Liver (tissue), 9 donors: Measurements from ENCODE around the gene PNLIPRP2. TPM values are rescaled to one million over a fixed set of nuclear protein-coding genes. Genes with fewer than 3 reads are reported as not detected.

Experiments used
- DNase-seq: peaks from one replicate; pipeline ENCODE4 v3.0.0-alpha.2; 2017; ENCODE audit warnings: low spot score
- H3K27ac ChIP-seq, 2 donors: one replicate each; pipeline ENCODE4 v1.7.0; 2013; ENCODE audit warnings: inconsistent platforms in 2 of 2, low read length in 2 of 2, control low read depth in 1 of 2, low read depth in 1 of 2, mild to moderate bottlenecking in 1 of 2
- H3K27me3 ChIP-seq, 4 donors: one replicate each; pipeline versions ENCODE4 v1.6.1 to v1.7.0; 2013; ENCODE audit warnings: low read length in 3 of 4, inconsistent platforms in 1 of 4, mild to moderate bottlenecking in 1 of 4, moderate library complexity in 1 of 4; ENCODE audit not compliant: control insufficient read depth in 4 of 4, insufficient read depth in 4 of 4
- H3K36me3 ChIP-seq, 4 donors: one replicate each; pipeline versions ENCODE4 v1.6.1 to v1.7.0; 2013; ENCODE audit warnings: low read length in 3 of 4, mild to moderate bottlenecking in 3 of 4, low read depth in 1 of 4, moderate library complexity in 1 of 4; ENCODE audit not compliant: control insufficient read depth in 4 of 4, insufficient read depth in 3 of 4
- H3K4me1 ChIP-seq, 4 donors: one replicate each; pipeline versions ENCODE4 v1.6.1 to v1.7.0; 2013; ENCODE audit warnings: low read length in 3 of 4, mild to moderate bottlenecking in 3 of 4, moderate library complexity in 1 of 4; ENCODE audit not compliant: control insufficient read depth in 4 of 4, insufficient read depth in 4 of 4
- H3K4me3 ChIP-seq, 3 donors: one replicate each; pipeline versions ENCODE4 v1.6.1 to v1.7.0; 2013; ENCODE audit warnings: low read length in 3 of 3, control low read depth in 1 of 3, low read depth in 1 of 3, mild to moderate bottlenecking in 1 of 3
- H3K9ac ChIP-seq, 2 donors: one replicate each; pipeline ENCODE4 v1.7.0; 2013; ENCODE audit warnings: low read length in 2 of 2, mild to moderate bottlenecking in 2 of 2, moderate library complexity in 2 of 2, control low read depth in 1 of 2, low read depth in 1 of 2
- H3K9me3 ChIP-seq, 4 donors: one replicate each; pipeline versions ENCODE4 v1.6.1 to v1.7.0; 2013; ENCODE audit warnings: low read length in 3 of 4; ENCODE audit not compliant: control insufficient read depth in 4 of 4
- ATF3 ChIP-seq: IDR thresholded peaks from 2 replicates; pipeline ENCODE4 v1.6.1; 2016; ENCODE audit warnings: antibody characterized with exemption
- CTCF ChIP-seq: fragments of 150-350 bp; IDR thresholded peaks from 2 replicates; pipeline ENCODE4 v1.5.1; 2017; ENCODE audit warnings: improper control_type of control experiment, low read depth, low read length; ENCODE audit not compliant: missing input control
- EGR1 ChIP-seq, 2 donors: IDR thresholded peaks; 2 replicates each; pipeline ENCODE4 v1.6.1; 2016 to 2018; ENCODE audit warnings: antibody characterized with exemption in 2 of 2, low read depth in 2 of 2
- FOXA2 ChIP-seq: IDR thresholded peaks from 2 replicates; pipeline ENCODE4 v1.6.1; 2016; ENCODE audit warnings: antibody characterized with exemption
- GABPA ChIP-seq, 2 donors: IDR thresholded peaks in 1 of 2; conservative IDR thresholded peaks in 1 of 2; 2 replicates each; pipeline ENCODE4 v1.6.1; 2016; ENCODE audit warnings: antibody characterized with exemption in 2 of 2, mild to moderate bottlenecking in 1 of 2, moderate library complexity in 1 of 2
- HNF4A ChIP-seq, 2 donors: conservative IDR thresholded peaks; 2 replicates each; pipeline ENCODE4 v1.6.1; 2016; ENCODE audit warnings: antibody characterized with exemption in 2 of 2, mild to moderate bottlenecking in 2 of 2
- JUND ChIP-seq, 2 donors: IDR thresholded peaks; 2 replicates each; pipeline ENCODE4 v1.6.1; 2016; ENCODE audit warnings: antibody characterized with exemption in 2 of 2
- NR2F2 ChIP-seq: IDR thresholded peaks from 2 replicates; pipeline ENCODE4 v1.6.1; 2016; ENCODE audit warnings: antibody characterized with exemption
- REST ChIP-seq: IDR thresholded peaks from 2 replicates; pipeline ENCODE4 v1.6.1; 2016; ENCODE audit warnings: antibody characterized with exemption, mild to moderate bottlenecking
- SP1 ChIP-seq: IDR thresholded peaks from 2 replicates; pipeline ENCODE4 v1.6.1; 2018; ENCODE audit warnings: antibody characterized with exemption, mild to moderate bottlenecking
- TAF1 ChIP-seq: conservative IDR thresholded peaks from 2 replicates; pipeline ENCODE4 v1.6.1; 2016; ENCODE audit warnings: antibody characterized with exemption, mild to moderate bottlenecking
- YY1 ChIP-seq: IDR thresholded peaks from 2 replicates; pipeline ENCODE4 v1.6.1; 2016; ENCODE audit warnings: antibody characterized with exemption, mild to moderate bottlenecking
- ZBTB33 ChIP-seq: IDR thresholded peaks from 2 replicates; pipeline ENCODE4 v1.6.1; 2016; ENCODE audit warnings: antibody characterized with exemption
- WGBS: extraction: QIAGEN DNeasy Blood & Tissue Kit; methylation state at CpG from one replicate; pipeline ENCODE4 v1.1.7; 2013; 5-methylcytosine and 5-hydroxymethylcytosine counted together
- polyA plus RNA-seq, 2 donors: library from polyadenylated mRNA; stranded (reverse) in 1 of 2; unstranded in 1 of 2; fragments of 200-250 nt in 1 of 2; fragments of >200 nt in 1 of 2; fragmentation: Nextera tagmentation in 1 of 2; extraction: Ambion mirVana in 1 of 2; gene quantifications; one replicate each; pipeline versions ENCODE4 v1.2.1 to v1.2.3, GENCODE V29; 2013 to 2015
- total RNA-seq, 2 donors: library from RNA; depleted of rRNA; stranded (reverse); fragments of >200 nt; gene quantifications; one replicate each; pipeline ENCODE4 v1.2.3, GENCODE V29; 2014
- donor health status: healthy.
- donor health status: healthy.
- donor health status: healthy.
- donor health status: healthy.
- donor health status: healthy.

Gene PNLIPRP2
- total and polyA plus RNA-seq, 4 donors: not detected

- Histone ChIP-seq H3K9ac (no peak overlapping the region), H3K27ac (no peak overlapping the region), H3K4me1 (no peaks in the 10 kb centered on the region), H3K9me3 (no peaks in the 10 kb centered on the region), H3K27me3 (peaks cover 0 to 11% (median 0%) of the 10 kb centered on the region in 4 donors), H3K36me3 (no peaks in the 10 kb centered on the region), H3K4me3 (no peak overlapping the region)
- WGBS: 43% methylated on average over 5 of the region's 5 CpGs
- TF ChIP-seq YY1 (no peak), JUND (IDR thresholded peaks at IDR 0.05) (no peak), CTCF (no peak), SP1 (no peak), NR2F2 (no peak), HNF4A (conservative IDR thresholded peaks at IDR 0.05) (no peak)
- DNase-seq: no peak
Observed at GRCh38 chr10:116660860-116661259, 40.1 kb downstream of the PNLIPRP2 start.

- H3K36me3 ChIP-seq: no peaks in the 10 kb centered on the region
- TF ChIP-seq ZBTB33: no peak
- no peak for TF ChIP-seq HNF4A (conservative IDR thresholded peaks at IDR 0.05)
- TF ChIP-seq EGR1 (IDR thresholded peaks at IDR 0.05; ENCODE audit: low read depth in 2 of 2): no peak
- TF ChIP-seq JUND (IDR thresholded peaks at IDR 0.05): no peak
- no peak for TF ChIP-seq FOXA2
- H3K9me3 ChIP-seq: no peaks in the 10 kb centered on the region
- peaks cover 0 to 9% (median 0%) of the 10 kb centered on the region in 4 donors for H3K27me3 ChIP-seq
- H3K4me3 ChIP-seq: no peak overlapping the region
- 92% methylated on average over 7 of the region's 7 CpGs for WGBS
- no peak overlapping the region for H3K27ac ChIP-seq
- DNase-seq: no peak
- no peak overlapping the region for H3K9ac ChIP-seq
- H3K4me1 ChIP-seq: no peaks in the 10 kb centered on the region
Observed at GRCh38 chr10:116663342-116663741, 42.6 kb downstream of the PNLIPRP2 start.

- H3K9me3 ChIP-seq: no peaks in the 10 kb centered on the region
- 86% methylated on average over 5 of the region's 5 CpGs for WGBS
- H3K27me3 ChIP-seq: peaks cover 0 to 5% (median 0%) of the 10 kb centered on the region in 4 donors
- H3K4me1 ChIP-seq: no peaks in the 10 kb centered on the region
- H3K27ac ChIP-seq: no peak overlapping the region
- no peak overlapping the region for H3K4me3 ChIP-seq
- H3K9ac ChIP-seq: no peak overlapping the region
- TF ChIP-seq FOXA2 (no peak), JUND (IDR thresholded peaks at IDR 0.05) (no peak), EGR1 (IDR thresholded peaks at IDR 0.05; ENCODE audit: low read depth in 2 of 2) (no peak)
- DNase-seq: no peak
- no peaks in the 10 kb centered on the region for H3K36me3 ChIP-seq
Observed at GRCh38 chr10:116664631-116665030, 43.9 kb downstream of the PNLIPRP2 start.

- WGBS: 84% methylated on average over 13 of the region's 13 CpGs
- no peak for DNase-seq
- Histone ChIP-seq H3K27me3 (peaks cover 0 to 5% (median 1%) of the 10 kb centered on the region in 4 donors), H3K27ac (no peak overlapping the region), H3K9me3 (no peaks in the 10 kb centered on the region), H3K9ac (no peak overlapping the region), H3K36me3 (no peaks in the 10 kb centered on the region), H3K4me1 (no peaks in the 10 kb centered on the region), H3K4me3 (no peak overlapping the region)
- TF ChIP-seq REST (no peak), TAF1 (no peak), ATF3 (no peak), GABPA (IDR thresholded peaks at IDR 0.05 in 1 of 2, conservative IDR thresholded peaks at IDR 0.05 in 1 of 2) (no peak), YY1 (no peak), EGR1 (IDR thresholded peaks at IDR 0.05; ENCODE audit: low read depth in 2 of 2) (no peak)
Observed at GRCh38 chr10:116665541-116666125, 44.9 kb downstream of the PNLIPRP2 start.
